Testis (tissue), 2 donors: ENCODE results near the gene ALOXE3.

Source experiments
- POLR2A ChIP-seq: fragments of 450-650 bp; IDR thresholded peaks from one replicate; pipeline ENCODE4 v1.6.1; 2017; ENCODE audit warnings: antibody characterized with exemption, mild to moderate bottlenecking, moderate library complexity
- TF ChIP-seq, protein P1 (sequence below), 3 experiments: fragments of 450-650 bp in 2 of 3; fragments of 200-600 bp in 1 of 3; sonication (generic) in 1 of 3; IDR thresholded peaks; one replicate each; pipeline ENCODE4 v1.5.1; 2016 to 2019; ENCODE audit warnings: antibody characterized with exemption in 3 of 3, mild to moderate bottlenecking in 2 of 3, moderate library complexity in 1 of 3

GRCh38 chr17:8116776-8117175 is 1.5 kb downstream of the ALOXE3 start:
- TF ChIP-seq, protein P1, sequence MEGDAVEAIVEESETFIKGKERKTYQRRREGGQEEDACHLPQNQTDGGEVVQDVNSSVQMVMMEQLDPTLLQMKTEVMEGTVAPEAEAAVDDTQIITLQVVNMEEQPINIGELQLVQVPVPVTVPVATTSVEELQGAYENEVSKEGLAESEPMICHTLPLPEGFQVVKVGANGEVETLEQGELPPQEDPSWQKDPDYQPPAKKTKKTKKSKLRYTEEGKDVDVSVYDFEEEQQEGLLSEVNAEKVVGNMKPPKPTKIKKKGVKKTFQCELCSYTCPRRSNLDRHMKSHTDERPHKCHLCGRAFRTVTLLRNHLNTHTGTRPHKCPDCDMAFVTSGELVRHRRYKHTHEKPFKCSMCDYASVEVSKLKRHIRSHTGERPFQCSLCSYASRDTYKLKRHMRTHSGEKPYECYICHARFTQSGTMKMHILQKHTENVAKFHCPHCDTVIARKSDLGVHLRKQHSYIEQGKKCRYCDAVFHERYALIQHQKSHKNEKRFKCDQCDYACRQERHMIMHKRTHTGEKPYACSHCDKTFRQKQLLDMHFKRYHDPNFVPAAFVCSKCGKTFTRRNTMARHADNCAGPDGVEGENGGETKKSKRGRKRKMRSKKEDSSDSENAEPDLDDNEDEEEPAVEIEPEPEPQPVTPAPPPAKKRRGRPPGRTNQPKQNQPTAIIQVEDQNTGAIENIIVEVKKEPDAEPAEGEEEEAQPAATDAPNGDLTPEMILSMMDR (IDR thresholded peaks at IDR 0.05): no peak
- TF ChIP-seq POLR2A: no peak
